SHP77 (cell line): ENCODE results near the gene STAC3.
A peak's percentile ranks its signal among the peaks of the same experiment; 100 is the strongest.

Experiments
- DNase-seq, 2 experiments: peaks; one replicate each; lab custom pipeline; 2025; lab: John Stamatoyannopoulos, UW

The STAC3 gene

GRCh38 chr12:57254506-57255280, 3.7 kb upstream of the STAC3 start:
- no peak for DNase-seq

DNA sequence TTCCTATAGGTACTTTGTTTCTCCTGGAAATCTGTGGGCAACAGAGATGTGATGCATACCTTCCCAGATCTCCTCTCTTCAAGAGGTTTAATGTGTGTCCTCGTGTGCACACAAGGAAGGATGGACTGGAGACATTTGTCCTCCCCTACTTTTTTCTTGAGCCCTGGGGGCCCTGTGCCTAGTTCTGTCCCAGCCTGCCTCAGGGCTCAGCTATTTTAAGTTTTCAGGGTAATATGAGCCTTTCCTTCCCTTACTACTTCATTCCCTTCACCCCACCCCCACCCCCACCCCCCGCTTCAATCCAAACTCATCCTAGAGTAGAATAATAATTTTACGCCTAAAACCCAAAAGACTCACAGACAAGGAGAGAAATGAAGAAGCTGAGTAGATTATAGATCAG, 446 bp downstream of the STAC3 start:
- no peak for DNase-seq

GRCh38 chr12:57248934-57249742, 1.8 kb downstream of the STAC3 start:
- DNase-seq, result no peak

DNA sequence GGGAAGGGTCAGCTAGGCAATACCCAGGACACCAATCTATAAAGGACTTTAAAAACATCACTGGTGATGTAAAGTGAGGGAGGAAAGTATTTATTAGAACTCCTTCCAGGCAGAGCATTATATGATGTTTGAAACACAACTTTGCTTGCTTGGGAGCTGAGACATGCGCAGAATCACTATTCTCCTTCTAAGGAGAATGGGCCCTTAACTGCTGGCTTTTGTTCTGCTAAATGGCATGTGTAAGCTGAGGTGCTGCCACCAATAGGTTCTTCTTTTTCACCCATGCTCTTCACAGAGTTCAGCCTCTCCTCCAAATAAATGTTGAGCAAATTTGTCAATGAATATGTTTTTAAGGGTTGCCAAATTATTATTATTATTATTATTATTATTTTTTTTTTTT, 3.9 kb downstream of the STAC3 start:
- no peak for DNase-seq

GRCh38 chr12:57244312-57244696, 6.7 kb downstream of the STAC3 start:
- no peak for DNase-seq

DNA sequence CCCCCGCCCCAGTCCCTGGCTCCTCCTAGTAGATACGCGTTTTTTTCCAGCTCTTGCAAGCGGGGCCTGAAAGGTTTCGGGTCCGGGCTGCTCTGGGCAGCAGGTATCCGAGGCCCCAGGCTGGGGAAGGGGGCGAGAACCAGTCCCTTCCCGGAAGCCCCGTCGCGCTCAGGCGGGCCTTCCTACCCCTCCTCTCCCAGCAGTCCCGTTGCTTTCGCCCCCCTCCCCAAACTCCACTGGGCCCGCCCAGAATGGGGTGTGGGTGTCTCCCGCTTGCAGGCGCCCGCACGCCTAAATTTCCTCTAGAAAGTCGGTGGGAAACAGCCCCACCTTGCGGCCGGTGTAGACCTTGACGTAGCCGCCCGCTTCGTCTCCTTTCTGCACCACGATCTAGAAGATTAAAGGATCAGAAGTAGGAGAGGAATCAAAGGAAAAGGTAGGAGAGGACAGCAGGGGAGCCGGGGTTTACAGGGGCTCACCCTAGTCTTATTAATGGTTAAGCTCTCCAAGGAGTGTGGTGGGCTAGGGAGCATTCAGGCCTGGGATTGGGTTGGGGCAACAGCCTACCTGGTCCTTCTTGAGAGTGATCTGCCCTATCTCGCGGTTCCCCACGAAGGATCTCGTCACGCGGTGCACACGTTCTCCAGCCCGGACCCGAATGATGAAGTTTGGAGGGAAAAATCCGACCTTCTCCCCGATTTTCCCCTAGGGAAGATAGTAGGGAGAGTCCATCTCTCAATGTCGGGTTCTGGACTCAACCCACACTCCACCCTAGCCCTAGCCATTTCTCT, 7.3 kb downstream of the STAC3 start:
- peak; percentile 69 to 77 for DNase-seq

DNA sequence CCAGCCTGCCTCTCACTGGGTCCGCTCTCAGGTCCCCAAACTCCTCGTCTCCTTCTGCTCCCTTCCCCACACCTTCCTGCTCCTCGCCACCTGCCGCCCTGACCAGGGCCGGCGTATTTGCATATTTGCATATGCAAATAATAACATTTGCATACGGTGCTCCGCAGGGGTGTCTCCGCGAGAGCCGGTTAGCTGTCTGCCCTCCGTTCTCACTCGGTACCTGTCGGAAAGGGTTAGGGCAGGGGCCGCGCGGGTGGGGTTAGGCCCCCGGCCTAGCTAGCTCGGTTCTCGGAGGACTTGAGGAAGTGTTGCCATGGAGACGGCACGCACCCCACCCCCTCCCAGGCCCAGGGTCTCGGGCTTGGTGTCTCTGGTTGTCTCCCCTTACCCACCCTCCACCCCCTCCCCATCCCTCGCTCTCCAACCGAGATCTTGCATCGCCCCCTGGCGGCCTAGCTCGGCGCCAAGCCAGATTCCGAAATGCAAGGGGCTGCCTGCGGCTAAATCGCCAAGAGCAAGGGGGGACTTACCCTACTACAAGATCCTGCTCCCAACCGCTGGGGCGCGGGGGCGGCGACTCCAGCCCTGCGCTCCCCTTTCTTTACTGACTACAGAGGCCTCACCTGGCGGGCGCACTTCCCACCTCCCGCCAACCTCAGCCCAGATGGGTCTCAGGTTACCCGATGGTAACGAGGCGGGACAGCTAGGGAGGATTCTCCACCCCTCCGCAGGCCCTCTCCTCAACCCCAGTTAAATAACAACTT, 8.1 kb downstream of the STAC3 start:
- DNase-seq, result peak; percentile 75 to 78

DNA sequence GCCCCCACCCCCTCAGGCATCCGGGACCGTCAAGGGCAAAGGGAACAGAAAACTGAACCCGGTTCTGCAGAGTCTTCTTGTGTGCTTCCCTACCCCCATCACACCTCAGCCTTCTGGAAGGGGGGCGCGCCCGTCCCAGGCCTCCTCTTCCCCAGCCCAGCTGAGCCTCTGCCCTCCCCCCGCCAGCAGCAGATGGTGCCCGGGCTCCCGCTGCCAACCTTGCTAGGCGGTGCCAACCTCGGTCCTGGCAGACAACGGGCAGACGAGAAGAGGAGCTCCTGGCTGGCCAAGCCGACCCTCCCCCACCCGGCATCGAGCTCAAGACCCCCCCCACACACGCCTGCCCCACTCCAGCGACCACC, 8.7 kb downstream of the STAC3 start:
- DNase-seq, result peak in 1 of 2 experiments; percentile 63

DNA sequence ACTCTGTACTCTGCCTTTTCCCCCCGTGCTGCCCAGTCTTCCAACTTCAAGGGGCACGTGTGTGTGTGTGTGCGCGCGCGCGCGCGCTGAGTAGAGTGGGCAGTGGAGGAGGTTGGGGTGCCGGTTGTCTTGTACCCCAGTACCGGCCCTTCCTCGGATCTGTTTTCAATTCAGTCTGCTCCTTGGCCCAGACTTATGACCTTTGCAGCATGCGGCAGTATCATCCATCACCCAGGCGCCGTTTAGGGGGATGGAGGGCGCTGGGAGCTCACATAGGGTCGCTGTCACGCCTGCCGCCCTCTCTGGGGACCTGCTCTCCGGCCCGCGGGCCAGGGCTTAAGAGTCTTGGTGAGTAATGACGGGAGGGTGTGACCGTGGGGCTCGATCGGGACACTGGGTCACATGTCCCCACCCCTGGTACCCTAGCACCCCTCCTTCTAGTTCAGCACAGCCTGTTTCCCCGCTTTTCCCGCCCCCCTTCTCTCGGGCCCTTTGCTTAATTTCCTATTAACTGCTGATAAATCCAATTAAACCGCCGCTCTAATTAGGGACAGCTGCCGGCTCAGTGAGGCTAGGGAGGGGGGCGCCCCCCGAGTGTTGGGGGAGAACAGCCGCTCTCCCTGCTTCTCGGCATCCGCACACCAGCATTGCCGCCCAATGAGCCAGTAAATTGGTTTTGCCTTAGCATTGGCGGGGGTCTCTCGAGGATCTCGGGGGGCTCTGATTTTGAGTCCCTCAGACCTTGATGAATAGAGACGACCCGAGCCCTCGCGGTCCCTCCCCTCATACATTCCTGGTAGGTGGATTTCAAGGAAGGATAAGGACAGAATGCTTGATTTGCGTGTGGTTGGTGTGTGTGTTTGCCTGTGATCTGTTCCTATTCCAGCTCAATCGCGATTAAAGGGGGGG, 9.3 kb downstream of the STAC3 start:
- DNase-seq, result no peak

- DNase-seq, result peak; percentile 20 to 29
Observed at GRCh38 chr12:57240926-57241401, 10.0 kb downstream of the STAC3 start.

GRCh38 chr12:57240066-57240921, 10.7 kb downstream of the STAC3 start:
- peak; percentile 40 to 70 for DNase-seq

GRCh38 chr12:57239587-57240065, 11.4 kb downstream of the STAC3 start:
- DNase-seq, result peak in 1 of 2 experiments; percentile 54

DNA sequence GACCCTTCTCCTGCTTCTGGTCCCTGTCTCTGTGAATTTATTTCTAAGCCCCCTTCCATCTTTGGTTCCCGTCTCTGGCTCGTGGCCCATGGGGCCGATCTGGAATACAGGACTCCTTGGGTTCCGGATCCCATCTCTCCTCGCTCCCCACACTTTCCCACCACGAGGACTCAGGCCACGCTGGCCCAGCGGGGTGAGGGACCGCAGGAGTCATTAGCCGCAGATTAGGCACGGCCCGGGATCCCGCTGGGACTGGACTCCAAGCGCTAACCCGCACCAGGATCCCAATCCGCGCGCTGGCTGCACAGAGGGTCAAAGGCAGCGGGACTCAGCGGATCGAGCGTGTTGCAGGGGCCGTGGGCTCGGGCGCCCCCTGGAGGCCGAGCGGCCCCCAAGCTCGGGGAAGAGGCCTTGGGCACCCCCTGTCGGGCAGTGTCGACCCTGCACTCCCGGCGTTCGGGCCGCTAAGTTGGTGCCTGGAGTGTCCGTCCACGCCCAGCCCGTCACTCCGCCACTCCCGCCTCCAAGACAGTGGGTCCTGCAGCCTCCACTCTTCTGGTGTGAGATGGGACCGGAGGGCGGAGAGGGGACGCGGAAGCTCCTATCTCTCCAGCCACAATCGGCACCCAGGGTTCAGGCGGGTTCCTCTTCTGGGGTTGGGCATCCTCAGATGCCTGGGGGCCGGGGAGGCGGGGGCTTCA, 12.0 kb downstream of the STAC3 start:
- peak; percentile 76 to 77 for DNase-seq

DNA sequence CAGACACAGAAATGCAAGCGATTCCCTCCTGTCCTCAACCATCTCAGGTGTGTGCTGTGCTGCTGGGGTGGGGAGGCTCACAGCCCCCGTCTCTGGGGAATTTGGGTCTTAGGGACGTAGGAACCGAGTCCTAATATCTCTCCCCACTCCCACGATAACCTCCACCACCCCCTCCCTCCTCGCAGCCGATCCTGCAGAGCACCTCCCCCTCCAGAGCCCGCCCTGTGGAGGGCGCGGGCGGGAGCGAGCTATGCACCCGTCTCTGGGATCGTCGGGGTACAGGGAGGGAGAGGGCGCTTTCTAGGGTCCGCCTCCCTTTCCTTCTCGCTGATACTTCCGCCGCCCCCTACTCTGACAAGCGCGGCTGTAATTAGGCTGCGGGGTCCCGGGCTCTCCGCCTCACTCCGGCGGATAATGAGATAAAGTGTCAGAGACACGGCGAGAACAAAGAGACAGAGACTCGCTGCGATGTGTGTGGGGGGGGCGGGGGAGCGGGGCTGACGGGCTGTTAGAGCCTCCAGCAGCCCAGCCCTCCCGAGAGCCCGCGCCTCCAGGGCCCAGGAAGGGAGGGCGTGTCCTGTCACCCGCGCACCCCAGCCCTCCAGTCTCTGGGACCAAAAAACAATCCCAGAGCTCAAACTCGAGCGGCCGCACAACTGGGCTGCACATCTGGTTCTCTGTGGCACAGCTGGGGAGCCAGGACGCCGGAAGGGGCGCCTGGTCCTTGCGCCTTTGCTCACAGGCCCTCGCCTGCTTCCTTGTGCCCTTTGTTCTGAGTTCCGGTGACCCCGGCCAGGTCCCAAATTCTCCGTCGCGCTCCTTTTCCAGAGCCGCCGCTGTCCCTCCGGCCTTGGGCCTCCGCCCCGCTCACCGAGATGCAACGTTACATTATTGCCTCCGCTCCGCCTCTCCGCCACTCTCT, 12.8 kb downstream of the STAC3 start:
- peak; percentile 15 to 40 for DNase-seq

DNA sequence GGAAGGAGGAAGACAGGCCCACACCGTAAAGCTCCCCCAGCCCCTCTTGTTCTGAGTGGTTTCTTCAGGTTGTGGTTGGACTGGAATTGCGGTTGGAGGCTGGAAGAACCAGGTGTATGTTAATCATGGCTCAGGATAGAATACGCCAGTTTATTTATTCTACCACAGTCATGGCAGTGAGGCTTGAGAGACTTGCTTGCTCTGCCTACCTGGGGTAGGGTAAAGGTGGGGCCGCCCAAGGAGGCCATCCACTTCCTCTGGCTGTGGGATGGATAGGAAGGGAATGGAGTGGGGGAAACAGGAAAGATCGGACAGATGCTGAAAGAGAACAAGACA, 13.4 kb downstream of the STAC3 start:
- DNase-seq, result no peak

- DNase-seq, result no peak
Observed at GRCh38 chr12:57236925-57237595, 13.9 kb downstream of the STAC3 start.

DNA sequence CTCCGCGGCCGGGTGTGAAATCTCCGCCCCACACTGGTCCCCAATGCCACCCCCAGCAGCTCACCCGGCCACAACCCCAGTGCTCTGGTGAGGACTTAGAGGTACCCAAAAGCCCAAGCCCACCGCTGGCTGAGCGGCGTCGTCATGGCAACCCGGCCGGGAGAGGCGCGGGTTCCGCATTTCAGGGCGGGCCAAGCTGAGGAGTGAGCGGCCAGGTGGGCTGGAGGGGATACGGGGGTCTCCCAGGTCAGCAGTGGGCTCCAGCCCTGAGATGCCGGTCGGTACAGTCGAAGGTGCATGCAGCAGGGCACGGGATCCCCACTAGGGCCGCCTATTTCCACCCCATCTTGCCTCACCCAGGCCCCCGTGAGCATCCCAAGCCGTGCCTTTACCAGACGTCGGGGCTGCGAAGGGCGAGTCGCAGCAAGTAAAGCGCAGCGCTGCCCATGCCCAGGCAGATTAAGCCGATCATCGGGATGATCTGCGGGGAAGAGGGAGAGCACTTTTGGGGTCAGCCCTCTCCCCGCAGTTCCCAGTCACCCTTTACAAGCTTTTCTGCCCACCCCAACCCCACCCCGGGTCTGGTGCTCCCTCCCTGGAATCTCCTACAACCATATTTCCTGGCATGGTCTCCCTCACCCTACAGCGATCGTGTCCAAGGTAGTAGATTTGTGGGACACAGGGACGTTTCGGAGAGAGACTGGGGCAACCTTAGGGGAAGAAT, 14.6 kb downstream of the STAC3 start:
- no peak for DNase-seq
